Islet of Langerhans (tissue), 1 donor: ENCODE data around the gene HSPB9.
"Not testable (repeated sequence)": the region's sequence is repeated elsewhere in the genome, so short reads cannot be mapped to it uniquely, and the experiment has no call there.

Experiments
- FAIRE-seq: peaks from one replicate; lab custom pipeline; 2011; peaks lifted over from hg19 to GRCh38; lab: Jason Lieb, UNC

The HSPB9 gene

GRCh38 chr17:42143138-42143537 is 20.5 kb downstream of the HSPB9 start:
- not testable (repeated sequence) for FAIRE-seq

GRCh38 chr17:42146911-42147607 is 24.5 kb downstream of the HSPB9 start:
- FAIRE-seq, result no peak

DNA sequence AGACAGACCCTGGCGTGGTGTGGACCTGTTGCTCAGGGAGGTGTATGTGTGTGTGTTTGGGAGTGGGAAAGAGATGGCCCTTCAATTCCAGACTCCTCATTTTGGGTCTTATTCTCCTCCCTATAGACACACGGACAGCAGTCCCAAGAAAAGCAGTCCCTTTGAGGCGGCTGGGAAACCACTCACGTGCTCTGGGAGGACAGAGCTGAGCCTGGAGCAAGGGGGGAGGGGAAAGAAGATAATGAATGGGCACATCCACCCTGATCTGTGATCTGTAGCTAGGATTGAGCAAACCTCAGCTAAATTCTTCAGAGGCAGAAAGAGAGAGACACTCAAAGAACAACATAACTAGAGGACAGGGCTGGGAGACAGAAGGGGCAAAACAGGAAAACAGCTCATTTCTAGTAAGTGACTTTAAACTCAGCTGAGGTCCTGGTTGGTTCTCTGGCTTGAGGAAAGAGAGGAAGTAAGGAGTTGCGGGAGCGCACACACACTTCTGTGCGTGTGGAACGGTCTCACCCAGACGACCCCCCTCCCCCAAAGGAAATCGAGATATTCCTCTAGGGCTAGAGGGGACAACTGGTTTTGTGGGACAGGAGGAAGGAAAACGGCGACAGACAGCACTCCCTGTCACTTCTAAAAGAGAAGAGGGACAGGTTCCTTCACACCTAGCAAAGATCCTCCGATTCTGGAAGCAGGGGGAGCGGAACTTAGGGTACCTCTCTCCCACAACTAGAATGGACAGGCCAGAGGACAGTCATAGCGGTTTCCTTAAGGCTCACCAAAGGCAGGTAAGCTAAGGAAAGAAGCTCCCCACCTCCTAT is 31.5 kb downstream of the HSPB9 start:
- no peak for FAIRE-seq

GRCh38 chr17:42155614-42156045 is 33.0 kb downstream of the HSPB9 start:
- FAIRE-seq, result no peak

- FAIRE-seq, result no peak
These were observed 37.4 kb downstream of the HSPB9 start for GRCh38 chr17:42159796-42160530.

- FAIRE-seq, result no peak
These were observed 37.9 kb downstream of the HSPB9 start for GRCh38 chr17:42160531-42160910.

- no peak for FAIRE-seq
These were observed 40.5 kb downstream of the HSPB9 start for GRCh38 chr17:42163113-42163512.

- no peak for FAIRE-seq
These were observed 41.2 kb downstream of the HSPB9 start for GRCh38 chr17:42163696-42164407.

DNA sequence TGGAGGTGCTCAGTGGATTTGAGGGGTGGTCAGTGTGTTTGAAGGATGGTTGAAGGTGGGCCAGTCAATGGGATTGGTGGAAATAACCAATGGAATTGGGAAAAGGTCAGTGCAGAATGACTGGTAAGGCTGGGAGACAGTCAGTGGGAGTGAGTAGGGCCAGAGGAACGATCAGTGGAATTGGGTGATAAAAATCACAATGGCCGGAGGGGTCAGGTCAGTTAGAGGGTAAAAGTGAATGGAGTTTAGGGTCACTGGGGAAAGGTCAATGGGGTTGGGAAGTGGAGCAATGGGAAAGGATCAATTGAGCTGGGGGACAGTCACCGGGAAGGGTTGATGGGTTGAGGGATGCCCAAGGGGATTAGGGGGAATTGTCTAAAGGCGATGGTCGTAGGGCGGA is 43.1 kb downstream of the HSPB9 start:
- no peak for FAIRE-seq

- FAIRE-seq, result no peak
These were observed 43.7 kb downstream of the HSPB9 start for GRCh38 chr17:42166196-42166763.

- no peak for FAIRE-seq
These were observed 45.2 kb downstream of the HSPB9 start for GRCh38 chr17:42167807-42168206.

DNA sequence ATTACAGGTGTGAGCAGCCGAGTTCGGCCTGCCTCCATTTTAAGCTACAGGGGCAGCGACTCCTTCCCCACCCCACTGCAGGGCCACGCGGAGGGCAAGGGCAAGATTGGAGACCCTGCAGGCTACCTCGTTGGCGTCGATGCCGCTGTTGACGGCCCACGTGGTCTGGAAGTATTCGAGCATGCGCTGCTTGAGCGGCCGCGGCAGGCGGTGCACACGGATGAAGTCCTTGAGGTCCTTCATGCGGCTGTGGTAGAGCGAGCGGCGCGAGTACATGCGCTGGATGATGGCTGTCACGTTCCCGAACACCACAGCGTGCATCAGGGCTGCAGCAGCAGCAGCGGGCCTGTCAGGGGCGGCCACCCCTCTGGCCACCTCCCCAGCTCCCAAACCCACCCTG is 46.7 kb downstream of the HSPB9 start:
- no peak for FAIRE-seq

DNA sequence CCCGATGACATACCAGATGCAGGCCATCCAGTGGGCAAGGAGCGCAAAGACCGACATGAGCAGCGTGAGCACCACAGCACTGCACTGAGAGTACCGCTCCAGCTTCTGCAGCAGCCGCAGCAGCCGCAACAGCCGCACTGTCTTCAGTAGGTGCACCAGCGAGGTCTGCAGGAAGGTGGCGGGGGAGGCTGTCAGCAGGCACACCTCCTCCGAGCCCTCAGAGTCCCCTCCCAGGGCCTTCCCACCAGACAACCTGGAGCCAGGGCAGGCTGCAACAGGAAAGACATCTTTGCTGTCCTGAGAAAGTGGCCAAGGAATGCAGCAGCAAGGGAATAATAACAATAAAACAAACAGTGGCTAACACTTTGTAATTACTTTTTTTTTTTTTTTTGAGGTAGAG is 49.2 kb downstream of the HSPB9 start:
- no peak for FAIRE-seq
